ENCODE data around the gene AP1G2.

Gene AP1G2

GRCh38 chr14:23569443-23570151, 2.0 kb upstream of the AP1G2 start:
- no peaks in the 10 kb centered on the region for H3K9me3 Mint-ChIP-seq (ENCODE audit: low read depth)
- H3K4me1 Mint-ChIP-seq (ENCODE audit: low read depth) = peaks cover 25% of the 10 kb centered on the region
- peak overlapping the region; percentile 58 for H3K27ac Mint-ChIP-seq
- peaks cover 3% of the 10 kb centered on the region for H3K27me3 Mint-ChIP-seq
- H3K4me3 Mint-ChIP-seq = peak overlapping the region; percentile 9
- H3K36me3 Mint-ChIP-seq = no peaks in the 10 kb centered on the region

- Mint-ChIP-seq H3K9me3 (ENCODE audit: low read depth) (no peaks in the 10 kb centered on the region), H3K4me3 (peak overlapping the region; percentile 99), H3K27ac (peak overlapping the region; percentile 58), H3K27me3 (peaks cover 1% of the 10 kb centered on the region), H3K4me1 (ENCODE audit: low read depth) (peaks cover 30% of the 10 kb centered on the region), H3K36me3 (peaks cover 4% of the 10 kb centered on the region)
Measured at GRCh38 chr14:23568600-23569331, 1.2 kb upstream of the AP1G2 start.

- Mint-ChIP-seq H3K27ac (peak overlapping the region; percentile 54), H3K4me3 (peak overlapping the region; percentile 99), H3K9me3 (ENCODE audit: low read depth) (no peaks in the 10 kb centered on the region), H3K27me3 (peaks cover 1% of the 10 kb centered on the region), H3K36me3 (peaks cover 4% of the 10 kb centered on the region), H3K4me1 (ENCODE audit: low read depth) (peaks cover 31% of the 10 kb centered on the region)
Measured at GRCh38 chr14:23568021-23568599, 519 bp upstream of the AP1G2 start.

- no peaks in the 10 kb centered on the region for H3K9me3 Mint-ChIP-seq (ENCODE audit: low read depth)
- peak overlapping the region; percentile 99 for H3K4me3 Mint-ChIP-seq
- peaks cover 35% of the 10 kb centered on the region for H3K4me1 Mint-ChIP-seq (ENCODE audit: low read depth)
- H3K27ac Mint-ChIP-seq = peak overlapping the region; percentile 96
- peaks cover 4% of the 10 kb centered on the region for H3K36me3 Mint-ChIP-seq
- H3K27me3 Mint-ChIP-seq = no peaks in the 10 kb centered on the region
Measured at GRCh38 chr14:23566778-23567185, 809 bp downstream of the AP1G2 start.

- H3K9me3 Mint-ChIP-seq (ENCODE audit: low read depth) = no peaks in the 10 kb centered on the region
- no peaks in the 10 kb centered on the region for H3K27me3 Mint-ChIP-seq
- H3K4me1 Mint-ChIP-seq (ENCODE audit: low read depth) = peaks cover 38% of the 10 kb centered on the region
- H3K27ac Mint-ChIP-seq = peak overlapping the region; percentile 70
- H3K4me3 Mint-ChIP-seq = peak overlapping the region; percentile 99
- peaks cover 4% of the 10 kb centered on the region for H3K36me3 Mint-ChIP-seq
Measured at GRCh38 chr14:23566112-23566777, 1.3 kb downstream of the AP1G2 start.

GRCh38 chr14:23565626-23566025, 2.0 kb downstream of the AP1G2 start:
- Mint-ChIP-seq H3K4me1 (ENCODE audit: low read depth) (peaks cover 38% of the 10 kb centered on the region), H3K4me3 (peak overlapping the region; percentile 44), H3K36me3 (peaks cover 4% of the 10 kb centered on the region), H3K9me3 (ENCODE audit: low read depth) (no peaks in the 10 kb centered on the region), H3K27ac (no peak overlapping the region), H3K27me3 (no peaks in the 10 kb centered on the region)

GRCh38 chr14:23564876-23565275, 2.7 kb downstream of the AP1G2 start:
- peaks cover 4% of the 10 kb centered on the region for H3K36me3 Mint-ChIP-seq
- no peaks in the 10 kb centered on the region for H3K9me3 Mint-ChIP-seq (ENCODE audit: low read depth)
- H3K27ac Mint-ChIP-seq = no peak overlapping the region
- peak overlapping the region; percentile 5 for H3K4me3 Mint-ChIP-seq
- peaks cover 42% of the 10 kb centered on the region for H3K4me1 Mint-ChIP-seq (ENCODE audit: low read depth)
- no peaks in the 10 kb centered on the region for H3K27me3 Mint-ChIP-seq

GRCh38 chr14:23564181-23564812, 3.3 kb downstream of the AP1G2 start:
- no peak overlapping the region for H3K4me3 Mint-ChIP-seq
- H3K27ac Mint-ChIP-seq = no peak overlapping the region
- no peaks in the 10 kb centered on the region for H3K9me3 Mint-ChIP-seq (ENCODE audit: low read depth)
- no peaks in the 10 kb centered on the region for H3K27me3 Mint-ChIP-seq
- peaks cover 4% of the 10 kb centered on the region for H3K36me3 Mint-ChIP-seq
- peaks cover 44% of the 10 kb centered on the region for H3K4me1 Mint-ChIP-seq (ENCODE audit: low read depth)

- H3K9me3 Mint-ChIP-seq (ENCODE audit: low read depth) = no peaks in the 10 kb centered on the region
- H3K27me3 Mint-ChIP-seq = no peaks in the 10 kb centered on the region
- H3K4me3 Mint-ChIP-seq = no peak overlapping the region
- no peak overlapping the region for H3K27ac Mint-ChIP-seq
- H3K4me1 Mint-ChIP-seq (ENCODE audit: low read depth) = peaks cover 39% of the 10 kb centered on the region
- peaks cover 4% of the 10 kb centered on the region for H3K36me3 Mint-ChIP-seq
Measured at GRCh38 chr14:23563473-23564180, 4.0 kb downstream of the AP1G2 start.

- no peak overlapping the region for H3K4me3 Mint-ChIP-seq
- H3K36me3 Mint-ChIP-seq = peaks cover 4% of the 10 kb centered on the region
- no peaks in the 10 kb centered on the region for H3K27me3 Mint-ChIP-seq
- no peaks in the 10 kb centered on the region for H3K9me3 Mint-ChIP-seq (ENCODE audit: low read depth)
- peaks cover 39% of the 10 kb centered on the region for H3K4me1 Mint-ChIP-seq (ENCODE audit: low read depth)
- peak overlapping the region; percentile 50 for H3K27ac Mint-ChIP-seq
Measured at GRCh38 chr14:23562822-23563472, 4.6 kb downstream of the AP1G2 start.

- peaks cover 38% of the 10 kb centered on the region for H3K4me1 Mint-ChIP-seq (ENCODE audit: low read depth)
- no peaks in the 10 kb centered on the region for H3K27me3 Mint-ChIP-seq
- H3K4me3 Mint-ChIP-seq = no peak overlapping the region
- no peaks in the 10 kb centered on the region for H3K9me3 Mint-ChIP-seq (ENCODE audit: low read depth)
- H3K27ac Mint-ChIP-seq = no peak overlapping the region
- peaks cover 4% of the 10 kb centered on the region for H3K36me3 Mint-ChIP-seq
Measured at GRCh38 chr14:23561873-23562821, 5.4 kb downstream of the AP1G2 start.

- no peak overlapping the region for H3K27ac Mint-ChIP-seq
- peaks cover 4% of the 10 kb centered on the region for H3K36me3 Mint-ChIP-seq
- H3K4me3 Mint-ChIP-seq = no peak overlapping the region
- H3K9me3 Mint-ChIP-seq (ENCODE audit: low read depth) = no peaks in the 10 kb centered on the region
- no peaks in the 10 kb centered on the region for H3K27me3 Mint-ChIP-seq
- peaks cover 40% of the 10 kb centered on the region for H3K4me1 Mint-ChIP-seq (ENCODE audit: low read depth)
Measured at GRCh38 chr14:23561259-23561658, 6.3 kb downstream of the AP1G2 start.

All from activated naive CD8-positive, alpha-beta T cell (primary cell).